Stimulated activated CD4-positive, alpha-beta T cell treated with anti-CD3 and anti-CD28 coated beads, Interleukin-15, amount 100 ng/mL, for 1 hour (primary cell): ENCODE data around the gene RNF41.

ENCODE experiments used
- DNase-seq, 2 donors: peaks; one replicate each; pipeline ENCODE4 v3.0.0-alpha.2; 2020; ENCODE audit warnings: low read depth in 1 of 2, low spot score in 1 of 2

The RNF41 gene

DNA sequence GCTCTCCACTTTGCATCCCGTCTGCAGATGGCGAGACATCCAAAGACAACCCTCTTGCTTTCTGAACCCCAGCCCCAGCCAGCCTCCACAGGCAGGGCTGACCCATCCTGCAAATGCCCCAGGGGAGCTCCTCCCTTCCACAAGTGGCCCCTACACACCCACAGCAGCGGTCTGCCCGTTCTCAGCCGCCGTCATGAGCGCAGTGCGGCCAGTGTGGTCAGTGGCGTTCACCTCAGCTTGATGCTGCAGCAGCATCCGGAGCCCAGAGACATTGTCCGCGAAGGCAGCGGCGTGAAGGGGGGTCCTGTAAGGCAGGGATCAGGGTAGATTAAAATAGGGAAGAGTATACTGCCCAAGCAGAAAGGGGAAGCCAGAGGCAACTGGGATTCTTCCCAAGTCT is 22.8 kb upstream of the RNF41 start:
- no peak for DNase-seq

- no peak for DNase-seq
Observed at GRCh38 chr12:56243731-56244181, 22.0 kb upstream of the RNF41 start.

- DNase-seq, result no peak
Observed at GRCh38 chr12:56242986-56243385, 21.3 kb upstream of the RNF41 start.

GRCh38 chr12:56241424-56242303 is 19.9 kb upstream of the RNF41 start:
- DNase-seq, result no peak

- DNase-seq, result no peak
Observed at GRCh38 chr12:56237552-56237951, 15.8 kb upstream of the RNF41 start.

- DNase-seq, result no peak
Observed at GRCh38 chr12:56236985-56237384, 15.3 kb upstream of the RNF41 start.

GRCh38 chr12:56236091-56236490 is 14.4 kb upstream of the RNF41 start:
- no peak for DNase-seq

DNA sequence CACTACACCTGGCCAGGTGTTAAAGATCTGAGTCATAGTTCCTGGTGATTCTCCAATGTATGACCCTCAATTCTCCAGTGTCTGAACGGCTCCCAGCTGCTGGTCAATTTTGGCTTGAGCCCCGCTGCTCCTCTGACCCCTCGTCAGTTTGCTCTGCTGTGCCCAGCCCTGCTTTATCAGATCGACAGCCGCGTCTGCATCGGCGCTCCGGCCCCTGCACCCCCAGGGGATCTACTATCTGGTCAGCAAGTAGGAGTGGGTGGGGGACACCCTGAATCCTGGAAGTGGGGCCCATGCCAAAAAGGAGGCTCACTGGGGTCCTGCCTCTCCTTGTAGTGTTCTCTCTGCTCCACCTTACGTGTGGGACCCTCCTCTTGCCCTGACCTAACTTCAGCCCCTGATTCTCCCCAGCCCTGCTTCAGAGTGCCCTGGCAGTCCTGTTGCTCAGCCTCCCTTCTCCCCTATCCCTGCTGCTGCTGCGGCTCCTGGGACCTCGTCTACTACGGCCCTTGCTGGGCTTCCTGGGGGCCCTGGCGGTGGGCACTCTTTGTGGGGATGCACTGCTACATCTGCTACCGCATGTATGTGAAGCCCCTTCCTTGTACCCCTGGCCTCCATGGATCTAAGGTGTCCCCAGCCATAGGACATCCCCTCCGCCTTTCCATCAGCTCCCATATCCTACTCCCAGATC is 13.2 kb upstream of the RNF41 start:
- no peak for DNase-seq

- DNase-seq, result no peak
Observed at GRCh38 chr12:56231184-56231582, 9.5 kb upstream of the RNF41 start.

GRCh38 chr12:56230432-56231183 is 8.9 kb upstream of the RNF41 start:
- DNase-seq, result no peak

GRCh38 chr12:56229916-56230431 is 8.3 kb upstream of the RNF41 start, which contains the start of gene SLC39A5:
TSS of gene SLC39A5 (plus strand) at chr12:56230051. CDS start at chr12:56231275, 1,224 bp downstream.
- no peak for DNase-seq

DNA sequence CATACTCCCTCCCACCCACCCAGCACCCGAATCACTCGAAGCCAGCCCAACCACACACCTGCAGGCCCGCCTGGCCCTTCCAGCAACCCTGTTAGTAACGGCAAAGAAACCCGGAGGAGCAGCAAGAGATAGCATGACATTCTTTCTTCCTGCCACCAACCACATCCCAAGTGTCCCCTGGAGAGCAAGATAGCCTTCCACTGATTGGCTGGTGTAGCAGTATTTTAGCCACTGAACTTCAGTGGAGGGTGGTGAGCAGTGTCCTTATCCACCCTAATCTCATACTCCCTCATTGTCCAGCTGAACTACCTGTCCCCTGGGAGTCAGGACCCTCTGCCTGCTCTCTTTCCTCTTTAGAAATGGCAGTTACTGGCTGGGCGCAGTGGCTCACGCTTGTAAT is 7.4 kb upstream of the RNF41 start:
- no peak for DNase-seq

- DNase-seq, result no peak
Observed at GRCh38 chr12:56224954-56225353, 3.2 kb upstream of the RNF41 start.

DNA sequence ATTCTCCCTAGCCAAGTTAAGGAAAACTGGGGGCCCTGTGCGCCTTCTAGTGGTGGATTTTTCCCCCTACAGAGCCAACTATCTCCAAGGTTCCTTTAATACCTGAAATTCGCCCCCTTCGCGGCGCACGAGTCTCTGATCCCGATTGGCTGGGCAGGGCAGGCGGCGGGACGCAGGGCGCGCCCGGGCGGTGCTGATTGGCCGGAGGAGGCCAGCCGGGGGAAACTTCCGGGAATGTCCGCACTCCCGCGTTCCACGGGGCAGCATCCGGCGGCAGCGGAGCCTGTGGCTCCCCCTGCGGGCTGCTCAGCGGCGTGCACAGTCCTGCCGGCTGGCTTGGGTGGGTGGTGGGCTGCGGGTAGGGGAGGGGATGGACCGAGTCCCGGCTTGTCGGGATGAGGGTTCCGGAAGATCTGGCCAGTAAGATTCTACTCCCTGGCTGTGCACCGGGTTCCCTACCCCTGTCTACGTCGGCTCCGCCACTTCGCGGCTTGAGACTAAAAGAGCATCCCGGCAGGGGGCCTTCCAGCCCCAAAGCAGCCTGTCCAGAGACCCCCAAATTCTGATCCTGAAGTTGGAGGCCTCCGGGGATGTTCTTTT is 2.5 kb upstream of the RNF41 start, which contains the start of gene NABP2:
Gene NABP2 (plus strand): TSS at position 241 of the 600 bp plus-strand sequence. CDS start 515 bp downstream, outside the sequence.
- peak; percentile 80 to 91 for DNase-seq

- no peak for DNase-seq
Observed at GRCh38 chr12:56223571-56224101, 1.9 kb upstream of the RNF41 start.

- DNase-seq, result no peak
Observed at GRCh38 chr12:56222531-56222895, 791 bp upstream of the RNF41 start.

DNA sequence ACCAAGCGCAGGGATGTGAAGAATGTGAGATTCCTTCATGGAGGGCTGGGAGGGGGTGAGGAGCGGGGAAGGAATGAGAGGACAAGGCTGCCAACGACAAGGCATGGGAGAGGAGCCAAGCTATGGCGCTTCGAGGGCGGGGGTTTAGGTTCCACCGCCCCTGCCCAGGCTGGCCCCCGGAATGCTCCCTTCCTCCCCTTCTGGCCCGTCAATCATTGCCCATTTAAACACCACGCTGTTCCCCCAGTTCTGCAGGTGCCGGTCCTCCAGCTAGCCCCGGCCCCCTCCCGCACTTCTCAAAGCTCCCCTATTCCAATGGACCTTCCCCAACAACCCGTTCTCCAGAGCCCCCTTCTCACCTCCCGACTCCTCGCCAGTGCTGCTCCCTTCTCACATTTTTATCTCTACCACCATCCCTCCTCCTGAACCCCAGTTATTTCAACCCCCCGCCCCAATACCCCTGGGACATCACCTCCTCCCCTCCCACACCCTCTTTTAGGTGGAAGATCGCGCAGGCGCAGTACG is 428 bp downstream of the RNF41 start:
- peak in 1 of 2 donors; percentile 8 for DNase-seq

- DNase-seq, result no peak
Observed at GRCh38 chr12:56220611-56221231, 1.0 kb downstream of the RNF41 start.

GRCh38 chr12:56219840-56220239 is 1.9 kb downstream of the RNF41 start:
- no peak for DNase-seq

DNA sequence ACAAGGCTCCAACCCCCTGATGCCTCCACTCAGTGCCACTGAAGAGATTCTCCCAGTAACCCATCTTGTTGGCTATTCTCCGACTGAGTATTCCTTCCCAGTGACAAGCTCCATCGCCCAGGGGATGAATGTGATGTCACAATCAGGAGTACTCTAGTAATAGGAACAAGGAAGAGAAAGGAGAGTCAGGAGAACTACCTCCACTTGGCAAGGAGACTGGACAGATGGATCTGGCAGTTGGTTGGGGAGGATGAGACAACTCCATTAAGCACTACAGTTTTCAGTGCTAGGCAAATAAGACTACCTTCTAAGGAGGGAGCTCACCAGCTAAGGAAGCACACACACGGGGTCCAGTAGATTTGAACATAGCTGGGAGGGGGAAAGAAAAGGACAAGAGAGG is 5.3 kb downstream of the RNF41 start:
- no peak for DNase-seq
